Neuronal stem cell (in vitro differentiated cells): ENCODE results near the gene CALML6.

ENCODE experiments used
- DNase-seq: peaks from one replicate; pipeline ENCODE4 v3.0.0-alpha.2; 2013; ENCODE audit warnings: low spot score
- H2AFZ ChIP-seq: one replicate; pipeline ENCODE4 v1.6.1; 2013; ENCODE audit warnings: mild to moderate bottlenecking, low read length, inconsistent platforms
- H2AK5ac ChIP-seq: 2 replicates; pipeline ENCODE4 v1.6.1; 2013; ENCODE audit warnings: low read depth, mild to moderate bottlenecking, inconsistent platforms, low read length, moderate library complexity, mixed read lengths
- H2BK120ac ChIP-seq: 2 replicates; pipeline ENCODE4 v1.6.1; 2013; ENCODE audit warnings: low read depth, mild to moderate bottlenecking, inconsistent platforms, low read length, moderate library complexity, mixed read lengths
- H2BK12ac ChIP-seq: one replicate; pipeline ENCODE4 v1.6.1; 2013; ENCODE audit warnings: low read length, inconsistent platforms
- H2BK15ac ChIP-seq: 2 replicates; pipeline ENCODE4 v1.6.1; 2013; ENCODE audit warnings: mild to moderate bottlenecking, low read length, inconsistent platforms, mixed read lengths
- H2BK5ac ChIP-seq: one replicate; pipeline ENCODE4 v1.6.1; 2013; ENCODE audit warnings: inconsistent platforms, mild to moderate bottlenecking, low read length, moderate library complexity
- H3K14ac ChIP-seq: one replicate; pipeline ENCODE4 v1.6.1; 2013; ENCODE audit warnings: low read length, inconsistent platforms
- H3K18ac ChIP-seq: 2 replicates; pipeline ENCODE4 v1.6.1; 2013; ENCODE audit warnings: low read length, inconsistent platforms
- H3K23ac ChIP-seq: 2 replicates; pipeline ENCODE4 v1.6.1; 2013; ENCODE audit warnings: low read depth, mild to moderate bottlenecking, mixed read lengths, low read length, inconsistent platforms; ENCODE audit not compliant: poor library complexity
- H3K27ac ChIP-seq: replicated peaks from 3 replicates; pipeline ENCODE4 v1.5.1; 2013; ENCODE audit warnings: low read length, inconsistent platforms
- H3K27me3 ChIP-seq, 3 experiments: 2 replicates each; pipeline ENCODE4 v1.6.1; 2013; ENCODE audit warnings: low read length in 3 of 3, mild to moderate bottlenecking in 2 of 3, inconsistent platforms in 1 of 3, low read depth in 1 of 3, mixed read lengths in 1 of 3, moderate library complexity in 1 of 3; ENCODE audit not compliant: control insufficient read depth in 3 of 3, insufficient read depth in 3 of 3
- H3K36me3 ChIP-seq, 2 donors: replicated peaks in 1 of 2; 2 replicates each; pipeline ENCODE4 v1.6.1; 2013; ENCODE audit warnings: low read length in 2 of 2; ENCODE audit not compliant: control insufficient read depth in 2 of 2, insufficient read depth in 2 of 2
- H3K4ac ChIP-seq: 2 replicates; pipeline ENCODE4 v1.6.1; 2013; ENCODE audit warnings: inconsistent platforms, mild to moderate bottlenecking, low read length, moderate library complexity
- H3K4me1 ChIP-seq, 2 donors: 1 replicate in 1 of 2; 2 replicates in 1 of 2; pipeline ENCODE4 v1.6.1; 2013; ENCODE audit warnings: low read length in 2 of 2, low read depth in 1 of 2; ENCODE audit not compliant: control insufficient read depth in 2 of 2, insufficient read depth in 1 of 2
- H3K4me2 ChIP-seq: one replicate; pipeline ENCODE4 v1.6.1; 2013; ENCODE audit warnings: mild to moderate bottlenecking, low read length, inconsistent platforms; ENCODE audit not compliant: insufficient read depth, poor library complexity, severe bottlenecking
- H3K4me3 ChIP-seq, 2 donors: 2 replicates each; pipeline ENCODE4 v1.5.1; 2013; ENCODE audit warnings: low read length in 2 of 2, mild to moderate bottlenecking in 2 of 2, inconsistent platforms in 1 of 2, moderate library complexity in 1 of 2
- H3K79me1 ChIP-seq: one replicate; pipeline ENCODE4 v1.6.1; 2013; ENCODE audit warnings: low read depth, mild to moderate bottlenecking, inconsistent platforms, low read length, moderate library complexity
- H3K9ac ChIP-seq: one replicate; pipeline ENCODE4 v1.6.1; 2013; ENCODE audit warnings: mild to moderate bottlenecking, low read depth, low read length, inconsistent platforms; ENCODE audit not compliant: poor library complexity
- H3K9me3 ChIP-seq, 2 donors: replicated peaks in 1 of 2; 2 replicates each; pipeline versions ENCODE3 to v1.6.1; 2013; ENCODE audit warnings: low read length in 2 of 2, mild to moderate bottlenecking in 2 of 2, inconsistent platforms in 1 of 2, low read depth in 1 of 2, mixed read lengths in 1 of 2, moderate library complexity in 1 of 2; ENCODE audit not compliant: control insufficient read depth in 2 of 2, insufficient read depth in 1 of 2
- H4K8ac ChIP-seq: one replicate; pipeline ENCODE4 v1.6.1; 2013; ENCODE audit warnings: low read depth, mild to moderate bottlenecking, inconsistent platforms, low read length, moderate library complexity
- H4K91ac ChIP-seq: one replicate; pipeline ENCODE4 v1.6.1; 2013; ENCODE audit warnings: low read length, low read depth, mild to moderate bottlenecking, inconsistent platforms; ENCODE audit not compliant: poor library complexity
- WGBS, 2 donors: extraction: QIAGEN DNeasy Blood & Tissue Kit; methylation state at CpG; one replicate each; pipeline ENCODE4 v1.1.7; 2013; ENCODE audit warnings: missing lambda C conversion rate in 2 of 2, mixed read lengths in 1 of 2; ENCODE audit not compliant: insufficient read length in 2 of 2, insufficient replicate concordance in 1 of 2; ENCODE audit errors: extremely low coverage in 2 of 2; 5-methylcytosine and 5-hydroxymethylcytosine counted together

The CALML6 gene

GRCh38 chr1:1939296-1940122 lies 24.4 kb downstream of the CALML6 start:
- peak overlapping the region; percentile 89 for H3K14ac ChIP-seq
- no peak overlapping the region for H3K4me2 ChIP-seq
- H4K91ac ChIP-seq: no peak overlapping the region
- H3K23ac ChIP-seq: peak overlapping the region; percentile 31
- no peak overlapping the region for H4K8ac ChIP-seq
- H3K9me3 ChIP-seq: peaks cover 0 to 3% of the 10 kb centered on the region in 2 donors
- no peak overlapping the region for H2BK120ac ChIP-seq
- no peak for DNase-seq
- H3K4me3 ChIP-seq: no peak overlapping the region
- no CpG with 5 or more reads among the region's 28 CpGs for WGBS, 2 donors
- H3K27ac ChIP-seq: no peak overlapping the region
- peak overlapping the region; percentile 37 for H2BK15ac ChIP-seq
- H3K79me1 ChIP-seq: peaks cover 4% of the 10 kb centered on the region
- H3K9ac ChIP-seq: peak overlapping the region; percentile 44
- H3K27me3 ChIP-seq: peaks cover 0 to 19% (median 0%) of the 10 kb centered on the region in 3 experiments
- peak overlapping the region; percentile 89 for H2AK5ac ChIP-seq
- peak overlapping the region; percentile 57 for H3K18ac ChIP-seq
- H3K36me3 ChIP-seq: no peaks in the 10 kb centered on the region
- peaks cover 7 to 8% of the 10 kb centered on the region in 2 donors for H3K4me1 ChIP-seq
- H2BK12ac ChIP-seq: peak overlapping the region; percentile 84
- H3K4ac ChIP-seq: no peak overlapping the region
- peak overlapping the region; percentile 68 for H2BK5ac ChIP-seq
- no peak overlapping the region for H2AFZ ChIP-seq

- Histone ChIP-seq H2BK5ac (no peak overlapping the region), H2AK5ac (no peak overlapping the region), H4K91ac (no peak overlapping the region), H3K9ac (peak overlapping the region; percentile 44), H3K14ac (no peak overlapping the region), H3K27ac (no peak overlapping the region), H3K9me3 (peaks cover 0 to 2% of the 10 kb centered on the region in 2 donors), H2BK12ac (no peak overlapping the region), H3K4me2 (no peak overlapping the region), H4K8ac (no peak overlapping the region), H3K4ac (no peak overlapping the region), H2BK120ac (no peak overlapping the region), H3K27me3 (peaks cover 0 to 19% (median 0%) of the 10 kb centered on the region in 3 experiments), H3K4me3 (no peak overlapping the region), H2BK15ac (no peak overlapping the region), H2AFZ (no peak overlapping the region), H3K4me1 (peaks cover 7 to 8% of the 10 kb centered on the region in 2 donors), H3K79me1 (peaks cover 4% of the 10 kb centered on the region), H3K36me3 (no peaks in the 10 kb centered on the region), H3K23ac (no peak overlapping the region), H3K18ac (no peak overlapping the region)
- no CpG with 5 or more reads among the region's 12 CpGs for WGBS, 2 donors
- no peak for DNase-seq
These were observed 25.0 kb downstream of the CALML6 start for GRCh38 chr1:1940123-1940425.

GRCh38 chr1:1941211-1941841 lies 26.3 kb downstream of the CALML6 start:
- H2BK5ac ChIP-seq: no peak overlapping the region
- peaks cover 7 to 8% of the 10 kb centered on the region in 2 donors for H3K4me1 ChIP-seq
- H3K79me1 ChIP-seq: peaks cover 4% of the 10 kb centered on the region
- no peak for DNase-seq
- H3K4me3 ChIP-seq: no peak overlapping the region
- no peak overlapping the region for H4K8ac ChIP-seq
- no peak overlapping the region for H3K23ac ChIP-seq
- no peak overlapping the region for H2AK5ac ChIP-seq
- no peaks in the 10 kb centered on the region for H3K36me3 ChIP-seq
- no peak overlapping the region for H3K9ac ChIP-seq
- no peak overlapping the region for H3K27ac ChIP-seq
- no peak overlapping the region for H2BK12ac ChIP-seq
- H3K27me3 ChIP-seq: peaks cover 0 to 19% (median 0%) of the 10 kb centered on the region in 3 experiments
- no peak overlapping the region for H2BK120ac ChIP-seq
- no peak overlapping the region for H4K91ac ChIP-seq
- no CpG with 5 or more reads among the region's 19 CpGs for WGBS, 2 donors
- H2AFZ ChIP-seq: no peak overlapping the region
- no peak overlapping the region for H3K14ac ChIP-seq
- H2BK15ac ChIP-seq: no peak overlapping the region
- peak overlapping the region; percentile 80 for H3K18ac ChIP-seq
- H3K9me3 ChIP-seq: peaks cover 0 to 4% of the 10 kb centered on the region in 2 donors
- no peak overlapping the region for H3K4ac ChIP-seq
- H3K4me2 ChIP-seq: no peak overlapping the region
